GM19023 (cell line): ENCODE measurements around the gene GNPNAT1.
A peak's percentile ranks its signal among the peaks of the same experiment; 100 is the strongest.
"Not testable (repeated sequence)": the region's sequence is repeated elsewhere in the genome, so short reads cannot be mapped to it uniquely, and the experiment has no call there.

ENCODE experiments used
- ATAC-seq: cut with Tn5 transposase; IDR thresholded peaks from one replicate; pipeline ENCODE4 v1.9.1; 2021; ENCODE audit warnings: mild to moderate bottlenecking, moderate library complexity; ENCODE audit not compliant: unreplicated experiment

Gene GNPNAT1

GRCh38 chr14:52729925-52730708 is 61.3 kb downstream of the GNPNAT1 start, which contains the start of gene STYX:
TSS of gene STYX (plus strand) at chr14:52730166. CDS start at chr14:52730475, 309 bp downstream.
- ATAC-seq, result peak; percentile 92

- ATAC-seq, result no peak
Observed at GRCh38 chr14:52729585-52729924, 61.9 kb downstream of the GNPNAT1 start.

- not testable (repeated sequence) for ATAC-seq
Observed at GRCh38 chr14:52729035-52729434, 62.4 kb downstream of the GNPNAT1 start.

GRCh38 chr14:52727509-52727908 is 63.9 kb downstream of the GNPNAT1 start:
- ATAC-seq, result not testable (repeated sequence)
